Embryonic facial prominence (tissue), 1 donor: Measurements from ENCODE around the gene RPL14.
"Not testable (repeated sequence)": the region's sequence is repeated elsewhere in the genome, so short reads cannot be mapped to it uniquely, and the experiment has no call there.

Experiments used
- DNase-seq: peaks from one replicate; pipeline ENCODE4 v3.0.0-alpha.2; 2016; ENCODE audit errors: extremely low spot score

The RPL14 gene

DNA sequence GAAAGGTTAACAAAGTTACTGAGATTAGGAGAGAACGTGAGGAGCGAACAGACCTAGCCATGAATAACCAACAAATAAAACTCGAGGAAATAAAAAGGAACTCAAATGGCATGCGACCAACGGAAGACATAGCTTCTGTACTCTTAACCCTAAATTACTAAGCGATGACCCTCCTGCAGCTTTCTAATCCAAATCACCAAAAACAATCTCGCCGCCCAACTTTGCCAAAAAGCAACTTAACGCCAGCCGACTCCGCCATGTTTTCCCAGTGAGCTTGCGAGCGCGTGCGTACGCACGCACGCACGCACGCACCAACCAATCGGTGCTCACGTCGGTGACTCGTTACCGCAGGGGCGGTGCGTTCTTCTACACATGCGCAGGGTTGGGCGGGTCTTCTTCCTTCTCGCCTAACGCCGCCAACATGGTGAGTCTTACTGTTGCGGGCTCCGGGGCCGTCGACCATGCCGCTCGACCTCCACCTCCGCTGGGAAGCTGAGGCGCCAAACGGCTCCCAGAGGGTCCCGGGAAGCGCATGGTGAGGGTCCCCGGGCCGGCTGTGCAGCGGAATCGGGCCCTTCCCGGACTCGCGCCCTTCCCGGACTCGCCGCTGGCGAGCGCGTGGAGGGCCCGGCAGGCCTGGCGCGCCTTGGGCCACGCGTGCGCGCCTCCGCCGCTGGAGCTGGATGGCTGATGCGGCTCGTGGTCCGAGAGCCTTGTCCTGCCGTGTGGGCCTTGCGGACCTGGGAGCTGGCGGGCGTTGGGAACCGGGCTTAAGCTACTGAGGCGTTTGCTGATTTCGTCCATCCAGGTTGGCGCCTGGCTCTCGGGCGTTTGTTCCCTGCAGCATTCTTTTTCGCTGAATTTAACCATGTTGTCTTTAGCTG is at the start of gene RPL14:
Gene RPL14 (plus strand): TSS at position 400 of the 884 bp plus-strand sequence. CDS start 133 bp downstream, at position 533.
- DNase-seq = peak; percentile 92

DNA sequence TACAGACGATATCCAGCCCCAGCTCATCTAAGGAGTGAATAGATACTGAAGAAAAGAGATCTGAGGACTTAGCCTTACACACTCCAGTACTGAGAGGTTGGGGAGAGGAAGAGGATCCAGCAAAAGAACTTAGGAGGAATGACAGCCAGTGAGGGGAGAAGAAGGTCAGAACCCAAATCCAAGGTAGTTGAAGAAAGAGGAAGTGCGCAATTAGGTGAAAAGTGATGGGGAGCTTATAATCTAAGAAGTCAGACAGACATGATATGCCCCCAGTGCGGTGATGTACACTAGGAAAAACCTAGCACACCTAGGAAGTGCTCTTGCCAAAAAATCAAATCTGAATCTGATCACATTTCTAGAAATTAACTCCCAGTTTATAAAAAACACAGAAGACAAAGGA is 49.5 kb upstream of the RPL14 start:
- no peak for DNase-seq

DNA sequence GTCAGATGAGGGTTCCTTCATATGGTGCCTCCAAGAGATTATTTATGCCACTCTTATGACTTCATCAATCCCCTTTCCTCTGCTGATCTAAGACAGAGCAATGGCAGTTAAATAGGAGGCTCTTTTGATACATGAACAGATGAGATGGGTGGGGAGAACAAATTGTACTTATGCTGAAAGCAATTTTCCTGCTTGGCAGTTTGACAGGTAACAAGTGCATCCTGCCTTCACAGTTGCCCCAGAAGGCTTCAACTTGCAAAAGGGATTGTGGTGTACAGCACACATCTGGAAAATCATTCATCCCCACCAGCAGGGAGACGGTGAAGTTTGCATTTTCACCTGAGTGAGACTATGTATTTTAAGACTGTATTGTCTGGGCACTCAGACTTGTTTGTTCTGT is 42.9 kb upstream of the RPL14 start:
- DNase-seq = no peak

DNA sequence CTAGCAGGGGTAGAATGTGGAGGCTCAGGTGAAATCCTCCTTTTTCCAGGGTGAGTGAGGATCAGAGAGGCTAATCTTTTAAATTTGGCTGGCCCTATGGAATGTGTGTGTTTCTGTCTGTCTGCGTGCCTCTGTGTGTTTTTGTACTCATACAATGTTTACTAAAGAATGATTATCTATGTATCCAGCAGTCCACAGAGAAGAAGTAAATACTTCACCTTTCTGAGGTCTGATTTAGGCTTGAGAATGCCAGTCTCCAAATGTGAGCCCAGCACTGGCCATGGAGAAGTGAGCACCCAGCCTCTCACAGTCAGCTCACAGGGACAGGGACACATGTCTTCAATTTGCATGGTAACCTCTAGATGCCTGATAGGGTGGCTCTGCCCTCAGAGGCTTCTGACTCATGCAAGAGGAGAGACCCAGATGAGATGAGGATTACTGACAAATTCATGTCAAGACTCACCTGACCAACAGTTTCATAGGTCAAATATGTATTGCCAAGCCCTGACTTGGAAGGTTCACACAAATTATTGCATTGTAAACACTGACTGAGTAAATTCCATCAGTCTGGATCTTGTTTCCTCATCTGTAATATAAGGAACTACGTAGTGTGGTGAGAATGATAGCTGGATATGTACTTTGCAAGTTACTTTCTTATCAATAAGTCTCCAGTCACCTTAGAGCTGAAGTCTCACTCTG is 39.1 kb upstream of the RPL14 start:
- DNase-seq = no peak

DNA sequence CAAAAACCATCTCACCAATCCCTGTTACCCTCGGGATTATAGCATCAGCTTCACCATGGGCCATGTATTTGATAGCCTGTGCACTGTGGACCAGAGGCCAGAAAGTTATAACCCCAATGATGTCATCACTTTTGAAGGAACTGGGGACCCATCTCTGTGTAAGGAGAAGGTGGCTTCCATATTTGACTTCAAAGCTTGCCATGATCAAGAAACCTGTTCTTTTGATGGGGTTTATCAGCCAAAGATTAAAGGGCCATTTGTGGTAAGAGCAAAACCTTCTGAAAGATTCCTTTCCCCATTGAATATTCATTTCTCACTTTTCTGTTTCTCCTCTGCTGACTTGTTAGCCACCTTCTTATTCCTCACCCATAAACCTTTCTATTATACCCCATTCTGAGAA is 34.3 kb upstream of the RPL14 start:
- DNase-seq = no peak

DNA sequence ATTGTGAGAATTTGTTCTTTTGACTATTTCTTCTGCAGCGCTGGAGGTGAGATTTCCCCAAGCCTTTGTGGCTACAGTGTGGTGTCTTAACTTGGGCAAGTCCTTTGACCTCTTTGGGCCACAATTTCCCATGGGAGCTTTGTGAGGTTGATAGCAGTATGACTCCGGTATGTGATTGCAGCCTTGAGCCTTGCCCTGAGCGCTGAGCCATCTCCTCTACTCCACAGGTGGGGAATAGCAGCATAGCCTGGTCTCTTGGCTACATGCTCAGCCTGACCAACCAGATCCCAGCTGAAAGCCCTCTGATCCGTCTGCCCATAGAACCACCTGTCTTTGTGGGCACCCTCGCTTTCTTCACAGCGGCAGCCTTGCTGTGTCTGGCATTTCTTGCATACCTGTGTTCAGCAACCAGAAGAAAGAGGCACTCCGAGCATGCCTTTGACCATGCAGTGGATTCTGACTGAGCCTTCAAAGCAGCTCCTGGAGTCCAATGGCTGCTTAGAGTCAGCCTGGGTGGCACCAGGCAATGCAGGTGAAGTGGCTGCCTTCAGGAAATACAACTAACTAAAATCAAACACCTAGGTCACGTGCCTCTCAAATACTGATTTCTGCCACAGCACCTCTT is 30.0 kb upstream of the RPL14 start:
- no peak for DNase-seq

GRCh38 chr3:40432793-40433192 is 24.3 kb upstream of the RPL14 start:
- no peak for DNase-seq

- DNase-seq = no peak
Observed at GRCh38 chr3:40437889-40438288, 19.2 kb upstream of the RPL14 start.

GRCh38 chr3:40445062-40445461 is 12.1 kb upstream of the RPL14 start:
- no peak for DNase-seq

DNA sequence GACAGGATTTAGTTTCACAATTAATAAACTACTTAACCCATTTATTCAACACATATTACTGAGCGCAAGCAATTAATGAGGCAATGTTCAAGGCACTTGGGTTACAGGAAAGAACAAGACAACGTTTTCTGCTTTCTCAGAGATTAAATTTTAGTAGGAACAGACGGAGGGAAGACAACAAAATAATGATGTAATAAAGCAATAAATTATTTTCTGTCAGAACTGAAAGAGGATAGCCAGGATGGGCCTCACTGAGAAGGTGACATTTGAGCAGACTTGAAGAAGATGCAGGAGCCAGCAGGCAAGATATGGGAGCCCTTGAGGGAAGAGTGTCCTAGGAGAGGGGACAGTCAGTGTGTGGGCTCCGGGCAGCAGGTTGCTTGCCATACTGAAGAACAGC is 11.3 kb upstream of the RPL14 start:
- no peak for DNase-seq

- DNase-seq = no peak
Observed at GRCh38 chr3:40450438-40450837, 6.7 kb upstream of the RPL14 start.

DNA sequence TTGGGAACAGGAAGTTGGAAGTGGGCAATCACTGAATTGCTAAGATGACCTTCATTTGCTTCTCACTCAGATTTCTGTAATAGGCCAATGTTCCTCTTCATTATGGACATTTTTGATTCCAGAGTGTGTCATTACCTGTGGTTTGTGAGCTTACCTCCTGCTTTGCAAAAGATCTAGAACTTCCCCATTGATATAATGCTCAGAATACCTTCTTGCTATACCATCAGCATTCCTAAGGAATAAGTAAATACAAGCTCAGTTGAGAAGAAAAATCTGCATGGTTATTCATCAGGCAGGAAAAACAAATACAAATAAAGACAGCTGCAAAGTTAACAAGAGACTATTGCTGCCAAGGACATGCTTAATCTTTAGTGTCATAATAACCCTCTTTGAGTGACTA is 5.6 kb upstream of the RPL14 start:
- DNase-seq = no peak

DNA sequence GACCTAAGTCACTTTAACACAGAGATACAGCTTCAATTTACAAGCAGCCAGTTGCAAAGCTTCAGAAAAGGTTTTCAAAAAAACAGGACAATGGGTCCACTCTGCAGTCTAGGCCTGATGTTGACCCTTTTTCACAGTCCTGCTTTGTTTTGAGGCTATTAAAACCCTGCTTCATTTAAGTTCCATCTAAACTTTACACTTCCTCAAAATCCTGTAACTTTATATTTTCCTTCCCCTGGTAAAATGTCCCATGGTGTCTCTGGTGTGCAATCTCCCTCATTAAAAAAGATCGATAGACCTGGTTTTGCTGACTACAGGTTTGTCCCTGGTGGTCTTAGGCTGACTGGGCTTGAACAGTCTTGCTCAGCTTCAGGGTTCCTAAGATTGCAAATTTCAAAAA is 5.1 kb upstream of the RPL14 start:
- no peak for DNase-seq

DNA sequence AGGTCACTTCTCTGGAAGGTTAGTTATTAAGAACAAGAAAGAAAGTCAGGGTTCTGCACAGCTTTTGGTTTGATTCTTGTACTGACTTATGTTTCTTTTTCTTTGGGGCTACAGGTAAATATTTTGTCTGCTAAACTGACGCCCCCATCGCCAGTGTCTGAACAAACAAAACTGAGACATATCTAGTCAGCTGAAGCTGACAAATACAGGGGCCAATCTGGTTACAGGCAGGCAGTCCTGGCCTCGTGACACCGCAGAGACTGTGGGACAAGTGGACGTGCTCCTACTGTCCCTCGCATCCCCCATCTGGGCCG is 4.6 kb upstream of the RPL14 start:
- DNase-seq = no peak

- peak; percentile 99 for DNase-seq
Observed at GRCh38 chr3:40452876-40453730, 4.0 kb upstream of the RPL14 start.

DNA sequence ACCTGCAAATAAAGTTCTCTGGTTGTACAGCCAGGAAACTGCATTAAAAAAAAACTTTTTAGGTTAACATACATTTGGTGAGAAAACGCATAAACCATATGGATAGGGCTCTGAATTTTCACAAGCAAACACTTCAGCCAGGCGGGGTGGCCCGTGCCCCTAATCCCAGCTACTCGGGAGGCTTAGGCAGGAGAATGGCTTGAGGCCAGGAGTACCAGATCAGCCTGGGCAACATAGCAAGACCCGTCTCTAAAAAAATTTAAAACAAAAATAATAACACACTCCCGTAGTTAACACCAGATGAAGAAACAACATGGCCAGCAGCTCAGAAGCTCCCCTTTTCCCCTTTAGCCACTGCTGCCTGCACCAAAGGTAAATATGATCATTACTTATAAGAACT is 3.2 kb upstream of the RPL14 start:
- DNase-seq = no peak

GRCh38 chr3:40455328-40455727 is 1.8 kb upstream of the RPL14 start:
- no peak for DNase-seq

DNA sequence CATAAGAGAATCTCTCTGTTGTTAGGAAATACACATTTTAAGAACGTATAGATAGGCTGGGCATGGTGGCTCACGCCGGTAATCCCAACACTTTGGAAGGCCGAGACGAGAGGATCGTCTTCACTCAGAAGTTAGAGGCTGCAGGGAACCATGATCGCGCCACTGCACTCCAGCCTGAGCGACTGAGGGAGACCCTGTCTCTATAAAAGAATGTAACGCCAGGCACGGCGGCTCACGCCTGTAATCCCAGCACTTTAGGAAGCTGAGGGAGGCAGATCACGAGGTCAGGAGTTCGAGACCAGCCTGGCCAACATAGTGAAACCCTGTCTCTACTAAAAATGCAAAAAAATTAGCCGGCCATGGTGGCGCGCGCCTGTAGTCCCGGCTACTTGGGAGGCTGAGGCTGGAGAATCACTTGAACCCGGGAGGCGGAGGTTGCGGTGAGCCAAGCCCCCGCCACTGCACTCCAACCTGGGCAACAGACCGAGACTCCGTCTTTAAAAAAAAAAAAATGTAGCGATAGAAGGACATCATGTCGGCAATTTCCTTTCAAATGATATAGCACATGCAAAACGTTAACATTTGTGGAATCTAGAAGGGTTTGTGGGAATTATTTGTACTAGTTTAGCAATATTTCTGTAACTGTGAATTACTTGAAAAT is 730 bp upstream of the RPL14 start:
- DNase-seq = no peak

DNA sequence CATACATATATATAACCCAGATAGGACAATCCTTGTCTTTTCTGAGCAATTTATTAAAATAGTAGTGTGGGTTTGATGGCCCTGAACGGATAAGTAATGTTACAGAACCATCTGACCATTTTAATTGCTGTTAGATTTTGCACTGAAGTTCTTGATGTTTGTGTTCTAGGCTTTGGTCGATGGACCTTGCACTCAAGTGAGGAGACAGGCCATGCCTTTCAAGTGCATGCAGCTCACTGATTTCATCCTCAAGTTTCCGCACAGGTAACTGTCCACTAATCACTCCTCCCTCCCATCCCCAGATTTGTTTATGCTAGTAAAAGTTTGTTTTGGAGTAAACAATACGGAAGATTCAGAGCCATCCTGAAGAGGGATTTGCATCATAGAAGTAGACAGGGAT is 1.3 kb downstream of the RPL14 start:
- DNase-seq = no peak

- DNase-seq = not testable (repeated sequence)
Observed at GRCh38 chr3:40460481-40460880, 3.3 kb downstream of the RPL14 start.

GRCh38 chr3:40461161-40461560 is 4.0 kb downstream of the RPL14 start:
- no peak for DNase-seq
